Gastrocnemius medialis (tissue), 4 donors: ENCODE results near the gene CCDC82.

ENCODE experiments used
- POLR2A ChIP-seq, 2 donors: fragments of 450-650 bp; IDR thresholded peaks; one replicate each; pipeline ENCODE4 v1.6.1; 2017; ENCODE audit warnings: antibody characterized with exemption in 2 of 2, mild to moderate bottlenecking in 2 of 2, moderate library complexity in 2 of 2
- TF ChIP-seq, protein P1 (sequence below), 5 experiments: fragments of 450-650 bp in 3 of 5; fragments of 200-600 bp in 2 of 5; sonication (generic) in 2 of 5; IDR thresholded peaks in 4 of 5; conservative IDR thresholded peaks in 1 of 5; 1 replicate in 4 of 5; 2 replicates in 1 of 5; pipeline ENCODE4 v1.5.1; 2016 to 2019; ENCODE audit warnings: antibody characterized with exemption in 5 of 5, mild to moderate bottlenecking in 3 of 5, moderate library complexity in 3 of 5

DNA sequence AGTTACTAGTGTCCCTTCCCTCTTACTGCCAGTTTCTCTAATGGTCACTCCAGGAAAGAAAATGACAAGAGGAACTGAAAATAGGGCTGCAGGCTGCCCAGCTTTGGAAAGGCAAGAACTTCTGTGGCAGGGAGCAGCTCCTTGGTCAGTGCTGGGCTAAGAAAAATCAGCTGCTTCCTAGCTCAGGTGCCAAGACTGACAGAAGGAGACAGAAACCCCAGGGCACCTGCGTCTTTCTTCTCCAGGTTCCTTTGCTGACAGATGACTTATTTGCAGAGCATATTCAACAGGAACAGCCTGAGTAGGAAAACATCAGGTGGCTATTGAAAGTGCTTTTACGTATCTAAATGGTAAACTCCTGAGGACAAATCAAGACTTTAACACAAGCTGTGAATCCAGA is 72.1 kb downstream of the CCDC82 start:
- TF ChIP-seq POLR2A (IDR thresholded peaks at IDR 0.05), result no peak
- TF ChIP-seq, protein P1, sequence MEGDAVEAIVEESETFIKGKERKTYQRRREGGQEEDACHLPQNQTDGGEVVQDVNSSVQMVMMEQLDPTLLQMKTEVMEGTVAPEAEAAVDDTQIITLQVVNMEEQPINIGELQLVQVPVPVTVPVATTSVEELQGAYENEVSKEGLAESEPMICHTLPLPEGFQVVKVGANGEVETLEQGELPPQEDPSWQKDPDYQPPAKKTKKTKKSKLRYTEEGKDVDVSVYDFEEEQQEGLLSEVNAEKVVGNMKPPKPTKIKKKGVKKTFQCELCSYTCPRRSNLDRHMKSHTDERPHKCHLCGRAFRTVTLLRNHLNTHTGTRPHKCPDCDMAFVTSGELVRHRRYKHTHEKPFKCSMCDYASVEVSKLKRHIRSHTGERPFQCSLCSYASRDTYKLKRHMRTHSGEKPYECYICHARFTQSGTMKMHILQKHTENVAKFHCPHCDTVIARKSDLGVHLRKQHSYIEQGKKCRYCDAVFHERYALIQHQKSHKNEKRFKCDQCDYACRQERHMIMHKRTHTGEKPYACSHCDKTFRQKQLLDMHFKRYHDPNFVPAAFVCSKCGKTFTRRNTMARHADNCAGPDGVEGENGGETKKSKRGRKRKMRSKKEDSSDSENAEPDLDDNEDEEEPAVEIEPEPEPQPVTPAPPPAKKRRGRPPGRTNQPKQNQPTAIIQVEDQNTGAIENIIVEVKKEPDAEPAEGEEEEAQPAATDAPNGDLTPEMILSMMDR (IDR thresholded peaks at IDR 0.05 in 4 of 5, conservative IDR thresholded peaks at IDR 0.05 in 1 of 5), result no peak
